ENCODE results near the gene ALG14.

DNA sequence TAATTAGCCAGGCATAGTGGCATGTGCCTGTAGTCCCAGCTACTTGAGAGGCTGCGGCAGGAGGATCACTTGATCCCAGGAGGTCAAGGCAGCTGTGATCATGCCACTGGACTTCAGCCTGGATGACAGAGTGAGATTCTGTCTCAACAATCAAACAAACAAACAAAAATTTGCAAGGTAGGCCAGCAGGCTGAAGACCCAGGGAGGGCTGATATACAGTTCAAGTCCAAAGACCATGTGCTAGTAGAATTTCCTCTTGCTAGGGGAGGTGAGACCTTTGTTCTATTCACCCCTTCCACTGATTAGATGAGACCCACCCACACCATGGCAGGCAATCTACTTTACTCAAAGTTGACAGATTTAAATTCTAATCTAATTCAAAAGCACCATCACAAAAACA lies 114.7 kb downstream of the ALG14 start:
- TF ChIP-seq NRF1 (IDR thresholded peaks at IDR 0.05; ENCODE audit: low read depth, low read length) (no peak), EP300 (IDR thresholded peaks at IDR 0.05; ENCODE audit: borderline replicate concordance in 1 of 2, low read depth in 1 of 2, low read length in 1 of 2) (no peak), RAD21 (IDR thresholded peaks at IDR 0.05; ENCODE audit: low read length) (no peak), MXI1 (IDR thresholded peaks at IDR 0.05; ENCODE audit: low read depth, low read length) (no peak), POLR2AphosphoS5 (IDR thresholded peaks at IDR 0.05; ENCODE audit: low read depth, low read length) (no peak), GATA2 (CRISPR knock-in tag; IDR thresholded peaks at IDR 0.05) (no peak)
- TF ChIP-seq, protein P1, sequence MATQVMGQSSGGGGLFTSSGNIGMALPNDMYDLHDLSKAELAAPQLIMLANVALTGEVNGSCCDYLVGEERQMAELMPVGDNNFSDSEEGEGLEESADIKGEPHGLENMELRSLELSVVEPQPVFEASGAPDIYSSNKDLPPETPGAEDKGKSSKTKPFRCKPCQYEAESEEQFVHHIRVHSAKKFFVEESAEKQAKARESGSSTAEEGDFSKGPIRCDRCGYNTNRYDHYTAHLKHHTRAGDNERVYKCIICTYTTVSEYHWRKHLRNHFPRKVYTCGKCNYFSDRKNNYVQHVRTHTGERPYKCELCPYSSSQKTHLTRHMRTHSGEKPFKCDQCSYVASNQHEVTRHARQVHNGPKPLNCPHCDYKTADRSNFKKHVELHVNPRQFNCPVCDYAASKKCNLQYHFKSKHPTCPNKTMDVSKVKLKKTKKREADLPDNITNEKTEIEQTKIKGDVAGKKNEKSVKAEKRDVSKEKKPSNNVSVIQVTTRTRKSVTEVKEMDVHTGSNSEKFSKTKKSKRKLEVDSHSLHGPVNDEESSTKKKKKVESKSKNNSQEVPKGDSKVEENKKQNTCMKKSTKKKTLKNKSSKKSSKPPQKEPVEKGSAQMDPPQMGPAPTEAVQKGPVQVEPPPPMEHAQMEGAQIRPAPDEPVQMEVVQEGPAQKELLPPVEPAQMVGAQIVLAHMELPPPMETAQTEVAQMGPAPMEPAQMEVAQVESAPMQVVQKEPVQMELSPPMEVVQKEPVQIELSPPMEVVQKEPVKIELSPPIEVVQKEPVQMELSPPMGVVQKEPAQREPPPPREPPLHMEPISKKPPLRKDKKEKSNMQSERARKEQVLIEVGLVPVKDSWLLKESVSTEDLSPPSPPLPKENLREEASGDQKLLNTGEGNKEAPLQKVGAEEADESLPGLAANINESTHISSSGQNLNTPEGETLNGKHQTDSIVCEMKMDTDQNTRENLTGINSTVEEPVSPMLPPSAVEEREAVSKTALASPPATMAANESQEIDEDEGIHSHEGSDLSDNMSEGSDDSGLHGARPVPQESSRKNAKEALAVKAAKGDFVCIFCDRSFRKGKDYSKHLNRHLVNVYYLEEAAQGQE (IDR thresholded peaks at IDR 0.05; ENCODE audit: low read depth, low read length), result no peak
- TF ChIP-seq, protein P2, sequence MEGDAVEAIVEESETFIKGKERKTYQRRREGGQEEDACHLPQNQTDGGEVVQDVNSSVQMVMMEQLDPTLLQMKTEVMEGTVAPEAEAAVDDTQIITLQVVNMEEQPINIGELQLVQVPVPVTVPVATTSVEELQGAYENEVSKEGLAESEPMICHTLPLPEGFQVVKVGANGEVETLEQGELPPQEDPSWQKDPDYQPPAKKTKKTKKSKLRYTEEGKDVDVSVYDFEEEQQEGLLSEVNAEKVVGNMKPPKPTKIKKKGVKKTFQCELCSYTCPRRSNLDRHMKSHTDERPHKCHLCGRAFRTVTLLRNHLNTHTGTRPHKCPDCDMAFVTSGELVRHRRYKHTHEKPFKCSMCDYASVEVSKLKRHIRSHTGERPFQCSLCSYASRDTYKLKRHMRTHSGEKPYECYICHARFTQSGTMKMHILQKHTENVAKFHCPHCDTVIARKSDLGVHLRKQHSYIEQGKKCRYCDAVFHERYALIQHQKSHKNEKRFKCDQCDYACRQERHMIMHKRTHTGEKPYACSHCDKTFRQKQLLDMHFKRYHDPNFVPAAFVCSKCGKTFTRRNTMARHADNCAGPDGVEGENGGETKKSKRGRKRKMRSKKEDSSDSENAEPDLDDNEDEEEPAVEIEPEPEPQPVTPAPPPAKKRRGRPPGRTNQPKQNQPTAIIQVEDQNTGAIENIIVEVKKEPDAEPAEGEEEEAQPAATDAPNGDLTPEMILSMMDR (IDR thresholded peaks at IDR 0.05), result no peak
- TF ChIP-seq, protein P3, sequence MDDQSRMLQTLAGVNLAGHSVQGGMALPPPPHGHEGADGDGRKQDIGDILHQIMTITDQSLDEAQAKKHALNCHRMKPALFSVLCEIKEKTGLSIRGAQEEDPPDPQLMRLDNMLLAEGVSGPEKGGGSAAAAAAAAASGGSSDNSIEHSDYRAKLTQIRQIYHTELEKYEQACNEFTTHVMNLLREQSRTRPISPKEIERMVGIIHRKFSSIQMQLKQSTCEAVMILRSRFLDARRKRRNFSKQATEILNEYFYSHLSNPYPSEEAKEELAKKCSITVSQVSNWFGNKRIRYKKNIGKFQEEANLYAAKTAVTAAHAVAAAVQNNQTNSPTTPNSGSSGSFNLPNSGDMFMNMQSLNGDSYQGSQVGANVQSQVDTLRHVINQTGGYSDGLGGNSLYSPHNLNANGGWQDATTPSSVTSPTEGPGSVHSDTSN (IDR thresholded peaks at IDR 0.05), result no peak
- TF ChIP-seq, protein P4, sequence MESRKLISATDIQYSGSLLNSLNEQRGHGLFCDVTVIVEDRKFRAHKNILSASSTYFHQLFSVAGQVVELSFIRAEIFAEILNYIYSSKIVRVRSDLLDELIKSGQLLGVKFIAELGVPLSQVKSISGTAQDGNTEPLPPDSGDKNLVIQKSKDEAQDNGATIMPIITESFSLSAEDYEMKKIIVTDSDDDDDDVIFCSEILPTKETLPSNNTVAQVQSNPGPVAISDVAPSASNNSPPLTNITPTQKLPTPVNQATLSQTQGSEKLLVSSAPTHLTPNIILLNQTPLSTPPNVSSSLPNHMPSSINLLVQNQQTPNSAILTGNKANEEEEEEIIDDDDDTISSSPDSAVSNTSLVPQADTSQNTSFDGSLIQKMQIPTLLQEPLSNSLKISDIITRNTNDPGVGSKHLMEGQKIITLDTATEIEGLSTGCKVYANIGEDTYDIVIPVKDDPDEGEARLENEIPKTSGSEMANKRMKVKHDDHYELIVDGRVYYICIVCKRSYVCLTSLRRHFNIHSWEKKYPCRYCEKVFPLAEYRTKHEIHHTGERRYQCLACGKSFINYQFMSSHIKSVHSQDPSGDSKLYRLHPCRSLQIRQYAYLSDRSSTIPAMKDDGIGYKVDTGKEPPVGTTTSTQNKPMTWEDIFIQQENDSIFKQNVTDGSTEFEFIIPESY (IDR thresholded peaks at IDR 0.05; ENCODE audit: borderline replicate concordance, low read depth), result no peak
- TF ChIP-seq, protein P5, sequence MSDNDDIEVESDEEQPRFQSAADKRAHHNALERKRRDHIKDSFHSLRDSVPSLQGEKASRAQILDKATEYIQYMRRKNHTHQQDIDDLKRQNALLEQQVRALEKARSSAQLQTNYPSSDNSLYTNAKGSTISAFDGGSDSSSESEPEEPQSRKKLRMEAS (IDR thresholded peaks at IDR 0.05; ENCODE audit: low read depth), result no peak
- TF ChIP-seq, protein P6, sequence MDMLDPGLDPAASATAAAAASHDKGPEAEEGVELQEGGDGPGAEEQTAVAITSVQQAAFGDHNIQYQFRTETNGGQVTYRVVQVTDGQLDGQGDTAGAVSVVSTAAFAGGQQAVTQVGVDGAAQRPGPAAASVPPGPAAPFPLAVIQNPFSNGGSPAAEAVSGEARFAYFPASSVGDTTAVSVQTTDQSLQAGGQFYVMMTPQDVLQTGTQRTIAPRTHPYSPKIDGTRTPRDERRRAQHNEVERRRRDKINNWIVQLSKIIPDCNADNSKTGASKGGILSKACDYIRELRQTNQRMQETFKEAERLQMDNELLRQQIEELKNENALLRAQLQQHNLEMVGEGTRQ (IDR thresholded peaks at IDR 0.05; ENCODE audit: borderline replicate concordance, low read depth, low read length), result no peak

Data from SK-N-SH (cell line).